ENCODE measurements around the gene SIGLEC7.

GRCh38 chr19:51187395-51188226 is 45.5 kb downstream of the SIGLEC7 start:
- TF ChIP-seq POLR2A (IDR thresholded peaks at IDR 0.05), result no peak
- no peak for TF ChIP-seq CTCF (IDR thresholded peaks at IDR 0.05)
